Epidermal melanocyte (primary cell): ENCODE data around the gene CTNNB1.
"Not testable (repeated sequence)": the region's sequence is repeated elsewhere in the genome, so short reads cannot be mapped to it uniquely, and the experiment has no call there.

Experiments used
- DNase-seq: peaks from one replicate; pipeline ENCODE4 v3.0.0; 2011; ENCODE audit warnings: low spot score; ENCODE audit not compliant: insufficient read length

The CTNNB1 gene

DNA sequence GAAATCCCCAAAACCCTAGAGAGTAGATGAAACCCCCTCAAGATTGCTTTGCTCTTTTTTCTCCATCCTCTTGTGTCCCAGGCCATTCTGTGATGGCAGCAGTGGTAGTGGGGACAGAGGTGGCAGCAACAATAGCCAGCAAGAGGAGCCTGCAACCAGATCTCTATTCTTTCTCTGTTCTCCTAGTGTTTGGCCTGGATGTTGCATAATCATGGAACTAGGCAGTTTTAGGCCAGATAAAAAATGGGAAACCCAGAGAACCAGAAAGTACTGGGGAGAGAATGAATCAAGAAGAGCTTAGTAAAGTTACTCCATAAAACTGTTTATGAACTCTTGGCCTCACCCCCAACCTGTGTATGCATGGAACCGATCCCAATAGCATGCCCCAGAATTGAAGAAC lies 52.3 kb downstream of the CTNNB1 start:
- DNase-seq, result no peak

DNA sequence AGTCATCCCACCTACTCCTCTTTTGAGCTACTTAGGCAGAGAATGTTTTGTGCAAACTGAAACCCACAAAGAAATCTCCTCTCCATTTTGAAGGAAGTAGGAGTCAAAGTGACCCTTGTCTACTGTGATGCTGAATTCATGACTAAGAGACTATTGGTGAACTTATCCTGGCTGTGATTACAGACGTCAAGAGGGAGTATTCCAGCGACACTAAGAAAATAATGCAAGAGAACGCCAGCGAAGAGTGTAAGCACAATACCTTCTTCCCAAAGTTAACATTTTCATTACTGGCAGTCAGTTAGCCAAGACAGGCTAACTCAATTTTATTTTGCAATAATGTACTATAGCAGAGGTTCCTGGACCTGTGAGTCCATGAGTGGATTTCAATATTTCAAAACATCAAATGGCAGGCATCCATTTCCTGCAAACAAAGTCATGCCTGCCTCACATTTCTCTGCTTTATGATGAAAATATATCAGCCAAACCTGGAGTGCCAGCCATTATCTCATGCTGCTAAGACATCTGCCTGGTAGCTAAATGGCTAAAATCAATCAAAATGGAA lies 59.0 kb downstream of the CTNNB1 start:
- DNase-seq, result no peak

DNA sequence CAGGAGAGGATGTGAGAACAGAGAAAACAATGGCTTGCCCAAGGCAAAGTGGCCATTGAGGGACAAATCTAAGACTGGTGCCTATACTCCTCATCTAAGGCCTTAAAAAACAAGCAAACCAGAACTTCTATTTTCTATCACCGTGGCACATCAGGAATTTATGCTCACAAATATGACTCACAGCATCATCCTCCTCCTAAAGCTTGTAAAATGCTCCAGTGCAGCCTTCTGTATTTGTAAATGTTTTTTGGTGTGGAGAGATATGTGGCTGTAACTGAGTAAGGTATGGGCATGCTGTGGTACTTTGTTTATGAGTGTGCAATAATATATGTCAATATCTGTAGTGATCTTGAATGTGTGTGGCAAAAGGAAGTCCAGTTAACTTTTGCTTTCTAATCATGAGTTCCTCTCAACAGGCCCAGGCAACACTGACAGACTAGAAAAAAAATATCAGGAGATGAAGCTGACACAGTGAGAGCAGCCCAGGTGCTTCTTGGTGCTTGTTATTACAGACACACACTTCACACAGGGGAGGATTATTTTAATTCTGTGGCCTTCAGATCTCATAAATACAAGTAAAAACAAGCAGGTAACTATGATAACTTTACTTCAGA lies 60.3 kb downstream of the CTNNB1 start:
- no peak for DNase-seq

DNA sequence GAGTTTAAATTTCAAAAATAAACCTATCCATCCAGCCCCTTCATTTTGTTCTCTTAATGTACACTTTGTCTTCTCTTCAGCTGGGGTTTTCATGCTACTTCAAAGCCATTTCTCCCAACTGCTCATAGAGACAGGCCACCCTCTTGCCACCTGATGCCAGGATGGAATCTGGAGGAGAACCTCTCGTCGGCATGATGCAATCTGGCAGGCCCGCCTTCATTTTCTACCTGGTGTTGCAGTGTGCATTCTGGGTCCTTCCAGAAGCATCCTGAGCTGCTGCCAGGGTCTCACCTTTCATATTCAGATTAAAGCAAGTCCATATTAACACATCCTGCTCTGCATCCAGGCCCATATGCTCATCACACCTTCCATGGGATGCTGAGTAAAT lies 60.8 kb downstream of the CTNNB1 start:
- DNase-seq, result no peak

DNA sequence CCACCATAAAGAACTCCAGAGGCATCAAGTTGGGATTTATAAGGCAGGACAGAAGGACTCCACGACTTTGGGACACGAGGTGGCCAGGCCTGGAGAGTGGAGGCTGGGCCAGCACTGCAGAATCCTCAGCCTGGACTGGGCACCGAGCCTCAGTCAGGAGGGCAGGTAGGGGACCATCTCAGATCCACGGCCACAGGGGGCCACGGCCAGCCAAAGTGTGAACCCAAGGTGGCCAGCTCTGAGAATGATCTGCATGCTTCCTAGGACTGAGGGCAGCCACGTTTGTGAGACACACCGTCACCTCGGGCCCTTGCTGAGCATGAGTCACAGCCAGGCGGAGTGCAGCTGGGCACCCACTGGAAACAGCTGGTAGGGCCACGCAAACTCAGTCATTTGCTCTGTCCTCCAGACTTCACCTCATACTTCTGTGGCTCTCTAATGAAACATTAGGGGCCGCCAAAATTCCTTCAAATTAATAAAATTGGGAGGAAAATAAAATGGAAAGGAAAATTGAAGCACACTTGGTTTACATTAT lies 65.8 kb downstream of the CTNNB1 start:
- DNase-seq, result no peak

DNA sequence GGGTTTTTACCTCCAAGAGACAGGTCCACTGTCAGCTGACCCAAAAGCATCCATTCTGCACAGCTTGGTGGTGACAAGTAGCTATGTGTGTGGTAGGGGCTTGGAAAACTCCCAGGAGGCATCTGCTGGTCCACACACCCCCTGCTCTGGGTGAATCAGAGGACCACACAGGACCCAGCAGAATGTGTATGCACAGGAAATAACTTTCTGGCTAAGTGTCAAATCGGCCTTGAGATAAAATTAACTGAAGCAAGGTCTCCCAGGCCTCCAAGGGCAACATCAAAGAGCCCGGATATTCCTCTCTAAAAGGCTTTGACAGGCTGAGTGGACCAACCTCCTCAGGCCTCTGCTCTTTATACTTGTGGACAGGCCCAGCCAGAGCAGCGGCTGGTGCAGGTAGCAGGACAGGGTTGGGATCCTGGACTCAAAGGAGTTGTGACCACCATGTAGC lies 66.5 kb downstream of the CTNNB1 start:
- DNase-seq, result no peak

DNA sequence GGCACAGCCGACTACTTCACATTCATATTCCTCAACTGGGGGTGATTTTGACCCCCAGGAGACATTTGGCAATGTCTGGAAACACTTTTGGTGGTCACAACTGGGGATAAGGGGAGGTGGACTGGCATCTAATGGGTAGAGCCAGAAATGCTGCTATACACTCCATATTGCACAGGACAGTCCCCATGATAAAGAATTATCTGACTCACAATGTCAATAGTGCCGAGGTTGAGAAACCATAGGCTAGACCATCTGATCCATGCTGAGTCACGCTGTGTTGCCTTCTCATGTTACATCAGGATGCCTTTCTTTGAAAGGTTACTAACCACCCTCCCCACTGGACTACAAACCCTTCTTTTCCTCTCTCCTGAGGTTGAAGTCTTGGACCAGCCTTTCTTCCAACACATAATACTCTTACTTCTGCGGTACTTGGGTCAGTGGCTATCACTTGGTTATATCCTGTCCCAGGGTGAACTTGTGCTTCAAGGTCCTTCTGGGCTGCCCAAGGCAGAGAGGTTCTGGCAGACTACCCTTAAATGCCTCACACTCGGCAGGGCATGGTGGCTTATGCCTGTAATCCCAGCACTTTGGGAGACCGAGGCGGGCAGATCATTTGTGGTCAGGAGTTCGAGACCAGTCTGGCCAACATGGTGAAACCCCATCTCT lies 68.8 kb downstream of the CTNNB1 start:
- DNase-seq, result no peak

DNA sequence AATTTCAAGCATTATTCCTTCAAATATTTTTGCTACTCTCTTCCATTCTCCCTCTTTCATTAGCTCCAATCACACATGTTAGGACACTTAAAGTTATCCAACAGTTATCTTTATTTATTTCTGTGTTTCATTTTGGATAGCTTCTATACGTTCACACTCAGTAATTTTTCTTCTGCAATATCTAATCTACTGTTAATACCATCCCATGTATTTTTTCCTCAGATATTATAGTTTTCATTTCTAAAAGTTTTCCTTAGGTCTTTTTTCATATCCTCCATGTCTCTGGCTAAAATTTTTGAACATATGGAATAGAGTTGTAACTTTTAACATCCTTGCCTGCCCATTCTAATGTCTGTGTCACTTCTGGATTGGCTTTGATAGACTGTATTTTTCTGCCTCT lies 73.4 kb downstream of the CTNNB1 start:
- no peak for DNase-seq

DNA sequence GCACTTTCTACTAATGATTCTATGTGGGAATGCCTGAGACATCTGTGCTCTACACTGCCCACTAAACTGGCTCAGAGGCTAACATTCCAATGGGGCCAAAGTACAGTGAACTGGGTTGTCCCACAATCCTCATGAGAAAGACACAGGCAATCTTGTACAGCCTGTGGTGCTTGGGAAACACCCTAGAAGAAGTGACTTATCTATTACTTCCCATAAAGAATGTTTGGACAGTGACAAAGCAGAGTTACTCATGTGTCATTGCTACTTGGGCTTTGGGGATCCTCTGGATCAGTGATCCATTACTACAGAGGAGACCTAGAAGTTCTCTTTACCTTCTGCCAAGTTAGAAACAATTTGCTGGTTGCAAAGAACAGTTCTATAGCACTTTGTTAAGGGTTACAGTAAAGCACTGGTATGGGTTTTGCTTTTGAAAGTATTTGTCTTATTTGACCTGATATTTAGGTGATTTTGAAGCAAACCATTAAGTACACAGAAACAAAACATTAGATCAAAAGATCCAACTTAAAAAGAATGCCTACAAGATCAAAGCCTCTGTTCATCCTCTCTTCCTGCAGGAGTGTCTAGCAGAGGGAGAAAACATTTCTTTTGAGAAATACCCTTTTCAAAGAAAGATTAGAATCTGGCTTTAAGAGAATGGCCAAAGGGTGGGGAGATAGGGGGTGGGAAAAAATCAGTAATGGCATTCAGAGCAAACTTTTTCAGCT lies 75.8 kb downstream of the CTNNB1 start:
- DNase-seq, result no peak

DNA sequence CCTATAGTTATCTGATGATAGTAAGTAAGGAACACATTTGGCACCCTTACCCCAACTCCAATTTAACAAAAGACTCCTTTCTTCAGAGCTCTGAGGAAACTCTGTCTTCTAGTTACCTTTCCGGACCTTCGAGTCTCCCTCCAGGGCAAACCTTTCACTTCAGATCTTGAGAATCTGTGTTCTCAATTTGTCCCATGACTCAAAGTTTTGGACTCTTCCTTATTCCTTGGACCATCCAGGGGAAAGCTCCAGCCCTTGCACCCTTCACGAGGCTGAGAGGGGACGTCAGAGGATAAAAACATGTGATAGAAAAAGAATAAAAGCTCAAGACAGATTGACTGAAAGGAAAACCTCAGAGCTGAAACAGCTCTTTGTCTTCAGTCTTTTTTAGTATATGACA lies 76.9 kb downstream of the CTNNB1 start:
- DNase-seq, result peak; percentile 73

DNA sequence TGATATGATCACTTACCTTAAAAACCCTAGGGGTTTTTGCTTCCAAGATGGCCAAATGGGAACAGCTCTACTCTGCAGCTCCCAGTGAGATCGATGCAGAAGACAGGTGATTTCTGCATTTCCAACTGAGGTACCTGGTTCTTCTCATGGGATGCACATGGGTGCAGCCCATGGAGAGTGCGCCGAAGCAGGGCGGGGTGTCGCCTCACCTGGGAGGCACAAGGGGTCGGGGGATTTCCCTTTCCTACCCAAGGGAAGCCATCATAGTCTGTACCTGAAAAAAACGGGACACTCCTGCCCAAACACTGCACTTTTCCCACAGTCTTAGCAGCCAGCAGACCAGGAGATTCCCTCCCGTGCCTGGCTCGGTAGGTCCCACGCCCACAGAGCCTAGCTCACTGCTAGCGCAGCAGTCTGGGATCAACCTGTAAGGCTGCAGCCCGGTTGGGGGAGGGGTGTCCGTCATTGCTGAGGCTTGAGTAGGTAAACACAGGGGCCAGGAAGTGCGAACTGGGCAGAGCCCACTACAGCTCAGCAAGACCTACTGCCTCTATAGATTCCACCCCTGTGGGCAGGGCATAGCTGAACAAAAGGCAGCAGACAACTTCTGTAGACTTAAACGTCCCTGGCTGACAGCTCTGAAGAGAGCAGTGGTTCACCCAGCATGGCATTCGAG lies 78.6 kb downstream of the CTNNB1 start:
- no peak for DNase-seq

DNA sequence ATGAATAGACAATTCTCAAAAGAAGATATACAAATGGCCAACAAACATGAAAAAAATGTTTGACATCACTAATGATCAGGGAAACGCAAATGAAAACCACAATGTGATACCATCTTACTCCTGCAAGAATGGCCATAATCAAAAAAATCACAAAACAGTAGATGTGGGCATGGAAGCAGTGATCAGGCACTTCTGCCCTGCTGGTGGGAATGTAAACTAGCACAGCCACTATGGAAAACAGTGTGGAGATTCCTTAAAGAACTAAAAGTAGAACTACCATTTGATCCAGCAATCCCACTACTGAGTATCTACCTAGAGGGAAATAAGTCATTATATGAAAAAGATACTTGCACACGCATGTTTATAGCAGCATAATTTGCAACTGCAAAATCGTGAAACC lies 85.6 kb downstream of the CTNNB1 start:
- DNase-seq, result not testable (repeated sequence)

DNA sequence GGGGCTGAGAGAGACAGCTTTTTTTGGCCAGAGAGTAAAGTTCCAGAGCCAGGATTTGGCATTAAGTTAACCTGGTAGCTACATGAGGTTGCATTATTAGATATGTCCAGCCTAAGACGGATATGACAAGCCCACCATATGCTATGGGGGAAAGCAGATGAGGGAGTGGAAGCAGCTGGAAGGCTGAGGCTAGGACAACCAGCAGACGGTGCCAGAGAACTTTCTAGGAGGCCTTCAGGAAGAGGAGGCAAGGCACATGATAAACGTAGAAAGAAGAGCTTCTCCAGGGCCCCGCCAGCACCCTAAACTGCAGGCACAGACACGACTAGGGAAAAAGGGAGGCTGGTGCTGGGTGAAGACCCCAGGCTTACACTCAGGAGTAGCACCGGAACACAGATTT lies 87.0 kb downstream of the CTNNB1 start:
- DNase-seq, result no peak

DNA sequence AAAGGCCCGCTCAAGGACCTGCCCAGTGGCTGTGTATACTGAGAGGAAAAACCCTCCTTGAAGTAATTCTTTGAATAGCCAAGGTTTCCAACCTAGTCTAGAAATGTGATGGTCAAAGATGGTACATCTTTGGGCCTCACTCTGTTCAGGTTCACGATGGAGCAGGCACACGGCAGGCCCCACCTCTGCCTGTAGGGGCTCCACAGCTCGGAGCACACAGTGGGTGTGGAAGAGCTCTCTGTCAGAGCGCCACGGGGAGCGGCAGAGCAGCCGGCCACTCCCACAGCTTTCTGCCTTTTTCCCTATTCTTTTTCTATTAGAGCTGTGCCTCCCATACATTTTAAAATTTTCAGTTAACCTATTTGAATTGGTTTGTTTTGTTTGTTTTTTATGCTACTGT lies 89.5 kb downstream of the CTNNB1 start:
- no peak for DNase-seq
